SK-N-SH (cell line): ENCODE results near the gene CDH23. TPM values are rescaled to one million over a fixed set of nuclear protein-coding genes. Genes with fewer than 3 reads are reported as not detected.

Source experiments
- CTCF ChIA-PET: fragments of 300-600, 350-600 bp; formaldehyde crosslinking; extraction: SDS; loops from one replicate; lab custom pipeline; 2021; lab: Yijun Ruan, JAX
- POLR2A ChIA-PET: fragments of 350-600 bp; sonication (Branson Sonifier 250); formaldehyde crosslinking; extraction: SDS; loops from one replicate; lab custom pipeline; 2020; ENCODE audit warnings: antibody characterized with exemption, inconsistent platforms; lab: Yijun Ruan, JAX
- DNase-seq: peaks from one replicate; pipeline ENCODE4 v3.0.0; 2012
- H2AFZ ChIP-seq: fragments of 200-600 bp; sonication (generic); 2 replicates; pipeline ENCODE4 v1.8.1; 2016; ENCODE audit warnings: antibody characterized with exemption, mild to moderate bottlenecking, low read depth
- H3F3A ChIP-seq: fragments of 200-600 bp; sonication (generic); replicated peaks from 2 replicates; pipeline ENCODE3; 2016; ENCODE audit warnings: antibody characterized with exemption, mild to moderate bottlenecking; ENCODE audit not compliant: insufficient read depth
- H3K27ac ChIP-seq, 2 experiments: fragments of 200-500 bp in 1 of 2; fragments of 200-600 bp in 1 of 2; sonication (Bioruptor generic) in 1 of 2; sonication (generic), shearing (Covaris generic) in 1 of 2; 2 replicates each; pipeline versions ENCODE4 v1.5.1 to v1.6.1; 2014 to 2016; ENCODE audit warnings: low read depth in 2 of 2, inconsistent platforms in 1 of 2, low read length in 1 of 2, mild to moderate bottlenecking in 1 of 2, mixed read lengths in 1 of 2
- H3K27me3 ChIP-seq: fragments of 200-600 bp; sonication (generic), shearing (Covaris generic); 2 replicates; pipeline ENCODE4 v1.6.1; 2016; ENCODE audit warnings: mixed run types; ENCODE audit not compliant: insufficient read depth
- H3K36me3 ChIP-seq, 2 experiments: fragments of 200-500 bp in 1 of 2; fragments of 200-600 bp in 1 of 2; sonication (Bioruptor generic) in 1 of 2; sonication (generic) in 1 of 2; replicated peaks in 1 of 2; 2 replicates each; pipeline versions ENCODE3 to v1.5.1; 2014 to 2016; ENCODE audit warnings: low read length in 1 of 2, mild to moderate bottlenecking in 1 of 2; ENCODE audit not compliant: insufficient read depth in 2 of 2, control insufficient read depth in 1 of 2
- H3K4me1 ChIP-seq, 2 experiments: fragments of 200-500 bp in 1 of 2; fragments of 200-600 bp in 1 of 2; sonication (Bioruptor generic) in 1 of 2; sonication (generic), shearing (Covaris generic) in 1 of 2; 2 replicates each; pipeline versions ENCODE4 v1.5.1 to v1.6.1; 2014 to 2016; ENCODE audit warnings: low read depth in 1 of 2, low read length in 1 of 2, mixed run types in 1 of 2; ENCODE audit not compliant: insufficient read depth in 2 of 2, control insufficient read depth in 1 of 2
- H3K4me2 ChIP-seq: fragments of 200-600 bp; sonication (generic), shearing (Covaris generic); 2 replicates; pipeline ENCODE4 v1.6.1; 2017; ENCODE audit warnings: mixed run types
- H3K4me3 ChIP-seq, 2 experiments: fragments of 200-500 bp in 1 of 2; fragments of 200-600 bp in 1 of 2; sonication (Bioruptor generic) in 1 of 2; sonication (generic), shearing (Covaris generic) in 1 of 2; 2 replicates each; pipeline versions ENCODE4 v1.5.1 to v1.8.1; 2014 to 2016; ENCODE audit warnings: low read depth in 2 of 2, inconsistent platforms in 1 of 2, low read length in 1 of 2, mild to moderate bottlenecking in 1 of 2, mixed read lengths in 1 of 2, moderate library complexity in 1 of 2
- H3K79me2 ChIP-seq: fragments of 200-600 bp; sonication (generic); 2 replicates; pipeline ENCODE4 v1.8.1; 2017; ENCODE audit warnings: mild to moderate bottlenecking; ENCODE audit not compliant: insufficient read depth
- H3K9ac ChIP-seq: fragments of 200-600 bp; sonication (generic); 2 replicates; pipeline ENCODE4 v1.6.1; 2017; ENCODE audit warnings: mixed run types
- H3K9me2 ChIP-seq: fragments of 200-600 bp; sonication (generic); 2 replicates; pipeline ENCODE4 v1.6.1; 2017; ENCODE audit warnings: mixed run types
- H3K9me3 ChIP-seq: fragments of 200-600 bp; sonication (generic); 2 replicates; pipeline ENCODE4 v1.6.1; 2017; ENCODE audit warnings: mixed run types, mild to moderate bottlenecking, moderate library complexity
- H4K20me1 ChIP-seq: fragments of 200-600 bp; sonication (generic); 2 replicates; pipeline ENCODE4 v1.6.1; 2017; ENCODE audit warnings: mild to moderate bottlenecking, mixed run types; ENCODE audit not compliant: insufficient read depth
- CHD2 ChIP-seq: fragments of 150-350 bp; IDR thresholded peaks from 2 replicates; pipeline ENCODE4 v1.6.1; 2018; ENCODE audit warnings: low read length; ENCODE audit not compliant: partially characterized antibody
- ELF1 ChIP-seq: IDR thresholded peaks from 2 replicates; pipeline ENCODE4 v1.4.0; 2012
- EP300 ChIP-seq, 2 experiments: IDR thresholded peaks; 2 replicates each; pipeline versions ENCODE4 v1.4.0 to v1.6.1; 2012; ENCODE audit warnings: borderline replicate concordance in 1 of 2, low read depth in 1 of 2, low read length in 1 of 2
- GABPA ChIP-seq: IDR thresholded peaks from 2 replicates; pipeline ENCODE4 v1.4.0; 2012; ENCODE audit warnings: low read depth, mild to moderate bottlenecking
- IRF3 ChIP-seq: fragments of 150-350 bp; IDR thresholded peaks from 2 replicates; pipeline ENCODE4 v1.6.1; 2016; ENCODE audit warnings: mild to moderate bottlenecking, low read depth, low read length
- MXI1 ChIP-seq: IDR thresholded peaks from 2 replicates; pipeline ENCODE4 v1.6.1; 2012; ENCODE audit warnings: mild to moderate bottlenecking, low read depth, low read length, improper control_type of control experiment
- NRF1 ChIP-seq: IDR thresholded peaks from 2 replicates; pipeline ENCODE4 v1.6.1; 2012; ENCODE audit warnings: low read depth, mild to moderate bottlenecking, low read length
- RCOR1 ChIP-seq: fragments of 150-350 bp; IDR thresholded peaks from 2 replicates; pipeline ENCODE4 v1.6.1; 2017; ENCODE audit warnings: antibody characterized with exemption, low read length
- WGBS: methylation state at CpG from one replicate; pipeline ENCODE4 v1.1.6; 2017; ENCODE audit warnings: low lambda C conversion rate; 5-methylcytosine and 5-hydroxymethylcytosine counted together
- polyA plus RNA-seq, 3 experiments: library from polyadenylated mRNA; depleted of rRNA; stranded (reverse); fragments of >200 nt; gene quantifications; 2 replicates each; pipeline ENCODE4 v1.2.3, GENCODE V29; 2012

Gene CDH23
- polyA plus RNA-seq, 1 of the 3 experiments (the other 2 are of a cell fraction), result 0.03 TPM

GRCh38 chr10:71727738-71728737, 331.3 kb downstream of the CDH23 start:
- no peak overlapping the region for H3K9ac ChIP-seq
- H2AFZ ChIP-seq, result no peak overlapping the region
- H3K36me3 ChIP-seq, result no peaks in the 10 kb centered on the region
- H3F3A ChIP-seq, result no peaks in the 10 kb centered on the region
- no peaks in the 10 kb centered on the region for H4K20me1 ChIP-seq
- H3K79me2 ChIP-seq, result no peaks in the 10 kb centered on the region
- no peaks in the 10 kb centered on the region for H3K9me3 ChIP-seq
- H3K27me3 ChIP-seq, result no peaks in the 10 kb centered on the region; the same call in 1 of the 2 replicates
- 34% methylated on average over 7 of the region's 8 CpGs for WGBS
- ChIA-PET CTCF (interaction anchor here (0.7 to 6.4 kb wide), 15 partner anchors 11 to 331 kb away, joined by 3 to 31 read pairs (median 3); partner anchors contain the start of genes CDH23 and VSIR), POLR2A (interaction anchor here (2.1 kb wide), 1 partner anchor 45 kb away, joined by 10 read pairs; the partner anchor contains the start of gene VSIR)
- peak overlapping the region in 1 of 2 experiments; percentile 91; a peak in 2 of 4 replicates for H3K27ac ChIP-seq
- TF ChIP-seq IRF3 (no peak), MXI1 (peak; percentile 74; the same call in 1 of the 2 replicates), CHD2 (peak; percentile 68), EP300 (IDR thresholded peaks at IDR 0.05; ENCODE audit: borderline replicate concordance in 1 of 2, low read depth in 1 of 2, low read length in 1 of 2) (peak in 1 of 2 experiments; percentile 39; a peak in 1 of 4 replicates)
- no peak overlapping the region for H3K4me2 ChIP-seq
- peaks cover 0 to 46% of the 10 kb centered on the region in 2 experiments; a peak in 1 of 4 replicates for H3K4me1 ChIP-seq
- H3K9me2 ChIP-seq, result no peaks in the 10 kb centered on the region
- DNase-seq, result peak; percentile 87
- no peak overlapping the region for H3K4me3 ChIP-seq

- Histone ChIP-seq H3K36me3 (no peaks in the 10 kb centered on the region), H3K4me1 (peaks cover 0 to 46% of the 10 kb centered on the region in 2 experiments; a peak in 1 of 4 replicates), H3K4me3 (no peak overlapping the region), H4K20me1 (no peaks in the 10 kb centered on the region), H3K27me3 (no peaks in the 10 kb centered on the region; the same call in 1 of the 2 replicates), H3K4me2 (no peak overlapping the region), H2AFZ (no peak overlapping the region), H3K9me3 (no peaks in the 10 kb centered on the region), H3K9me2 (no peaks in the 10 kb centered on the region), H3K79me2 (no peaks in the 10 kb centered on the region), H3F3A (no peaks in the 10 kb centered on the region), H3K27ac (peak overlapping the region in 1 of 2 experiments; percentile 91; a peak in 2 of 4 replicates), H3K9ac (no peak overlapping the region)
- ChIA-PET POLR2A (interaction anchor here (2.1 kb wide), 1 partner anchor 44 kb away, joined by 10 read pairs; the partner anchor contains the start of gene VSIR), CTCF (interaction anchor here (1.1 to 6.4 kb wide), 10 partner anchors 14 to 167 kb away, joined by 3 to 31 read pairs (median 4); no protein-coding TSS in a partner anchor)
- WGBS, result 61% methylated on average over 8 of the region's 10 CpGs
- TF ChIP-seq RCOR1, result peak; percentile 24; the same call in 1 of the 2 replicates
- no peak for TF ChIP-seq NRF1
- TF ChIP-seq GABPA, result no peak
- TF ChIP-seq ELF1, result no peak
- TF ChIP-seq EP300 (IDR thresholded peaks at IDR 0.05; ENCODE audit: borderline replicate concordance in 1 of 2, low read depth in 1 of 2, low read length in 1 of 2), result 0 out of 4 replicates have a peak, but pooled peaks of 1 of the 2 experiments have one; percentile 28
- DNase-seq, result peak; percentile 79
Measured at GRCh38 chr10:71729161-71729636, 332.5 kb downstream of the CDH23 start.
